H1 (cell line): ENCODE measurements around the gene CDH6. TPM values are rescaled to one million over a fixed set of nuclear protein-coding genes. Genes with fewer than 3 reads are reported as not detected.

Source experiments
- CTCF ChIA-PET: fragments of 300-600 bp; sonication (Branson Sonifier 250); formaldehyde crosslinking; loops from one replicate; lab custom pipeline; 2021; ENCODE audit not compliant: partially characterized antibody; lab: Charles Lee
- POLR2A ChIA-PET: fragments of 300-600 bp; sonication (Branson Sonifier 250); formaldehyde crosslinking; loops from one replicate; lab custom pipeline; 2021; ENCODE audit warnings: inconsistent platforms; ENCODE audit not compliant: partially characterized antibody; lab: Charles Lee
- DNase-seq, 2 experiments: peaks; one replicate each; pipeline versions ENCODE4 v3.0.0 to v3.0.0-alpha.2; 2010 to 2022; ENCODE audit warnings: low spot score in 2 of 2, low read depth in 1 of 2, mixed read lengths in 1 of 2
- FAIRE-seq: peaks from 2 replicates; lab custom pipeline; 2011; peaks lifted over from hg19 to GRCh38; lab: Jason Lieb, UNC
- H2AFZ ChIP-seq: 2 replicates; pipeline ENCODE4 v1.8.1; 2012; ENCODE audit warnings: low read length, inconsistent platforms
- H2AK5ac ChIP-seq: 2 replicates; pipeline ENCODE4 v1.6.1; 2013; ENCODE audit warnings: low read depth, low read length
- H2BK120ac ChIP-seq: replicated peaks from 2 replicates; pipeline ENCODE3; 2013; ENCODE audit warnings: low read depth, low read length, inconsistent platforms
- H2BK12ac ChIP-seq: 2 replicates; pipeline ENCODE4 v1.6.1; 2013; ENCODE audit warnings: low read depth, low read length
- H2BK15ac ChIP-seq: 2 replicates; pipeline ENCODE4 v1.6.1; 2013; ENCODE audit warnings: low read length
- H2BK20ac ChIP-seq: 2 replicates; pipeline ENCODE4 v1.6.1; 2013; ENCODE audit warnings: low read length
- H2BK5ac ChIP-seq: 2 replicates; pipeline ENCODE4 v1.6.1; 2013; ENCODE audit warnings: low read depth, low read length
- H3K14ac ChIP-seq: 2 replicates; pipeline ENCODE4 v1.6.1; 2013; ENCODE audit warnings: inconsistent platforms; ENCODE audit not compliant: insufficient read length
- H3K18ac ChIP-seq: 2 replicates; pipeline ENCODE4 v1.6.1; 2013; ENCODE audit warnings: low read length; ENCODE audit errors: extremely low read depth
- H3K23ac ChIP-seq: 2 replicates; pipeline ENCODE4 v1.6.1; 2013; ENCODE audit warnings: inconsistent platforms; ENCODE audit not compliant: insufficient read length
- H3K23me2 ChIP-seq: 2 replicates; pipeline ENCODE4 v1.6.1; 2013; ENCODE audit warnings: low read depth, low read length
- H3K27ac ChIP-seq: 2 replicates; pipeline ENCODE4 v1.6.1; 2011; ENCODE audit warnings: low read depth, low read length, inconsistent platforms
- H3K27me3 ChIP-seq, 4 experiments: replicated peaks in 1 of 4; 1 replicate in 1 of 4; 2 replicates in 3 of 4; pipeline versions ENCODE4 v1.6.1 to v1.8.1; 2011 to 2013; ENCODE audit warnings: low read length in 3 of 4, mild to moderate bottlenecking in 3 of 4, inconsistent platforms in 2 of 4, mixed read lengths in 2 of 4, moderate library complexity in 1 of 4; ENCODE audit not compliant: control insufficient read depth in 3 of 4, insufficient read depth in 3 of 4; ENCODE audit errors: extremely low read depth in 1 of 4
- H3K36me3 ChIP-seq, 4 experiments: 2 replicates each; pipeline versions ENCODE4 v1.6.1 to v1.8.1; 2011 to 2013; ENCODE audit warnings: mild to moderate bottlenecking in 4 of 4, low read length in 3 of 4, moderate library complexity in 2 of 4, control low read depth in 1 of 4, inconsistent platforms in 1 of 4; ENCODE audit not compliant: insufficient read depth in 4 of 4, control insufficient read depth in 2 of 4
- H3K4ac ChIP-seq: replicated peaks from 2 replicates; pipeline ENCODE3; 2013; ENCODE audit warnings: low read length, low read depth, mixed read lengths, inconsistent platforms; ENCODE audit not compliant: insufficient read length
- H3K4me1 ChIP-seq, 4 experiments: replicated peaks in 1 of 4; 1 replicate in 1 of 4; 2 replicates in 3 of 4; pipeline versions ENCODE4 v1.6.1 to v1.8.1; 2011 to 2013; ENCODE audit warnings: low read length in 3 of 4, inconsistent platforms in 2 of 4, mixed read lengths in 1 of 4; ENCODE audit not compliant: insufficient read depth in 4 of 4, control insufficient read depth in 3 of 4
- H3K4me2 ChIP-seq, 2 experiments: 2 replicates each; pipeline versions ENCODE4 v1.6.1 to v1.8.1; 2011 to 2013; ENCODE audit warnings: low read depth in 2 of 2, low read length in 2 of 2, control low read depth in 1 of 2, inconsistent platforms in 1 of 2, mild to moderate bottlenecking in 1 of 2; ENCODE audit not compliant: insufficient read depth in 1 of 2
- H3K4me3 ChIP-seq, 4 experiments: fragments of 200-600, 300-600 bp in 1 of 4; sonication (generic), shearing (Covaris generic), sonication (Bioruptor Twin) in 1 of 4; 2 replicates each; pipeline versions ENCODE4 v1.5.1 to v1.8.1; 2011 to 2016; ENCODE audit warnings: low read length in 4 of 4, low read depth in 3 of 4, control low read depth in 2 of 4, inconsistent platforms in 2 of 4, mild to moderate bottlenecking in 2 of 4, mixed read lengths in 1 of 4, moderate library complexity in 1 of 4; ENCODE audit not compliant: insufficient read depth in 2 of 4; ENCODE audit errors: extremely low read depth in 1 of 4
- H3K56ac ChIP-seq: replicated peaks from 2 replicates; pipeline ENCODE3; 2013; ENCODE audit warnings: low read depth, mild to moderate bottlenecking, mixed read lengths, low read length, inconsistent platforms; ENCODE audit not compliant: insufficient read length
- H3K79me1 ChIP-seq: 2 replicates; pipeline ENCODE4 v1.6.1; 2013; ENCODE audit warnings: low read depth, low read length, control low read depth
- H3K79me2 ChIP-seq, 2 experiments: 2 replicates each; pipeline versions ENCODE4 v1.6.1 to v1.8.1; 2012 to 2013; ENCODE audit warnings: low read length in 2 of 2, mild to moderate bottlenecking in 2 of 2, inconsistent platforms in 1 of 2; ENCODE audit not compliant: insufficient read depth in 2 of 2, control insufficient read depth in 1 of 2
- H3K9ac ChIP-seq, 4 experiments: replicated peaks in 1 of 4; 1 replicate in 1 of 4; 2 replicates in 3 of 4; pipeline versions ENCODE4 v1.6.1 to v1.8.1; 2011 to 2013; ENCODE audit warnings: low read depth in 3 of 4, low read length in 3 of 4, control low read depth in 2 of 4, mild to moderate bottlenecking in 2 of 4, moderate library complexity in 2 of 4, inconsistent platforms in 1 of 4; ENCODE audit errors: extremely low read depth in 1 of 4
- H3K9me3 ChIP-seq, 2 experiments: 2 replicates each; pipeline versions ENCODE4 v1.6.1 to v1.8.1; 2012 to 2013; ENCODE audit warnings: mild to moderate bottlenecking in 2 of 2, moderate library complexity in 2 of 2, control low read depth in 1 of 2, inconsistent platforms in 1 of 2, low read depth in 1 of 2, low read length in 1 of 2, mixed read lengths in 1 of 2; ENCODE audit not compliant: insufficient read depth in 2 of 2
- H4K20me1 ChIP-seq, 2 experiments: replicated peaks in 1 of 2; 2 replicates each; pipeline versions ENCODE3 to v1.8.1; 2011 to 2013; ENCODE audit warnings: inconsistent platforms in 2 of 2, low read length in 2 of 2, mild to moderate bottlenecking in 1 of 2; ENCODE audit not compliant: insufficient read depth in 2 of 2, control insufficient read depth in 1 of 2
- H4K5ac ChIP-seq: 2 replicates; pipeline ENCODE4 v1.6.1; 2013; ENCODE audit warnings: low read length, low read depth, mixed read lengths, inconsistent platforms; ENCODE audit not compliant: insufficient read length
- H4K8ac ChIP-seq: 2 replicates; pipeline ENCODE4 v1.8.0; 2013; ENCODE audit warnings: mild to moderate bottlenecking, moderate library complexity, low read length, inconsistent platforms; ENCODE audit not compliant: insufficient read depth; ENCODE audit errors: extremely low read depth
- H4K91ac ChIP-seq: replicated peaks from 2 replicates; pipeline ENCODE3; 2013; ENCODE audit warnings: low read length, mixed read lengths, inconsistent platforms; ENCODE audit not compliant: insufficient read length
- ATF2 ChIP-seq: IDR thresholded peaks from 2 replicates; pipeline ENCODE4 v1.6.1; 2012; ENCODE audit warnings: low read length, inconsistent platforms
- CHD1 ChIP-seq: IDR thresholded peaks from 2 replicates; pipeline ENCODE4 v1.6.1; 2012; ENCODE audit warnings: low read depth, low read length, improper control_type of control experiment
- CREB1 ChIP-seq: IDR thresholded peaks from 2 replicates; pipeline ENCODE4 v1.6.1; 2012; ENCODE audit warnings: inconsistent platforms
- FOSL1 ChIP-seq: IDR thresholded peaks from 2 replicates; pipeline ENCODE4 v1.6.1; 2011; ENCODE audit warnings: mild to moderate bottlenecking, low read depth, low read length, moderate library complexity; ENCODE audit not compliant: insufficient read depth
- RBBP5 ChIP-seq: IDR thresholded peaks from 2 replicates; pipeline ENCODE4 v1.7.1; 2012; ENCODE audit warnings: low read depth, mild to moderate bottlenecking, inconsistent platforms, low read length, moderate library complexity, borderline replicate concordance
- SP2 ChIP-seq: IDR thresholded peaks from 2 replicates; pipeline ENCODE4 v1.6.1; 2012; ENCODE audit warnings: mild to moderate bottlenecking, low read length, inconsistent platforms
- TEAD4 ChIP-seq: IDR thresholded peaks from 2 replicates; pipeline ENCODE4 v1.6.1; 2012; ENCODE audit warnings: low read depth, low read length, inconsistent platforms, mixed read lengths
- WGBS, 2 experiments: shearing (Covaris generic) in 1 of 2; methylation state at CpG; one replicate each; pipeline versions ENCODE4 v1.1.6 to v1.1.7; 2013 to 2015; ENCODE audit warnings: low lambda C conversion rate in 2 of 2, mixed read lengths in 2 of 2, inconsistent platforms in 1 of 2, low coverage in 1 of 2, missing lambda C conversion rate in 1 of 2; ENCODE audit not compliant: insufficient replicate concordance in 2 of 2, insufficient coverage in 1 of 2, insufficient read length in 1 of 2; ENCODE audit errors: extremely low coverage in 1 of 2, missing lambda C conversion rate in 1 of 2; 5-methylcytosine and 5-hydroxymethylcytosine counted together
- polyA plus RNA-seq, 7 experiments: library from polyadenylated mRNA; depleted of rRNA in 3 of 7; stranded (reverse) in 5 of 7; unstranded in 2 of 7; fragments of >200 nt in 5 of 7; fragments of 200-250 nt in 2 of 7; gene quantifications; 1 replicate in 5 of 7; 2 replicates in 1 of 7; 4 replicates in 1 of 7; pipeline versions ENCODE4 v1.2.1 to v1.2.3, GENCODE V29; 2011 to 2013; ENCODE audit warnings: missing spikeins in 2 of 7, mixed read lengths in 2 of 7
- total RNA-seq: library from RNA; stranded (reverse); fragmentation: NEBNext Ultra II Directional; extraction: Animal tissue kit (Norgen Biotek cat#: 25700); gene quantifications from 2 replicates; pipeline ENCODE4 v1.2.1, GENCODE V29; 2021

CDH6 gene
- total and polyA plus RNA-seq, 2 of the 8 experiments (the other 6 are each of a cell fraction or from before 2014, with no cell fraction given) = 1.4 to 1.9 TPM

DNA sequence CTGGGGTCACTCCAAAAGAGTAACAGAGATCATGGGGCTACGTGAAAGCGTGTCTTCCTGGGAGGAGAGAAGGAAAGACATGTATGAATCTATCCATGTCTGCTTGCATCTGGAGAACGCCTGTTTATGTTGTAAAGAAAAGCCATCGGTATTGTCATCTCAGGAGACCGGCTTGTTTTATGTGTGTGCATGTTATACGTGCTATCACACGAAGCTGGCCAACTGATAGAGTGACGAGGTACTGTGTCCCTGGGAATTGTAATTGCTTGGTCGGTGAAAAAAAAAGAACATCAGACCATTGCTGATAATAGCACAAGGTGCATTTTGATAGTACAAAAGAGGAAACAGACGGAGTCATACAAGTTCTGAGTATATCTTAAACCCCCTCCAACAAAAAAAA, 370 bp upstream of the CDH6 start:
- H4K91ac ChIP-seq = no peak overlapping the region
- peaks cover 8% of the 10 kb centered on the region; the same call in 1 of the 2 replicates for H3K23me2 ChIP-seq
- H2BK20ac ChIP-seq = 0 out of 2 replicates have a peak overlapping the region, but pooled peaks have one; percentile 55
- 0 out of 2 replicates have a peak overlapping the region, but pooled peaks have one; percentile 25 for H2BK15ac ChIP-seq
- H4K5ac ChIP-seq = no peak overlapping the region
- no peak overlapping the region for H2BK12ac ChIP-seq
- H3K4ac ChIP-seq = no peak overlapping the region
- H3K4me2 ChIP-seq = peak overlapping the region; percentile 94 to 98
- no peaks in the 10 kb centered on the region for H3K79me1 ChIP-seq
- H4K20me1 ChIP-seq = peaks cover 0 to 2% of the 10 kb centered on the region in 2 experiments
- no peak overlapping the region for H3K14ac ChIP-seq
- H2AK5ac ChIP-seq = no peak overlapping the region
- no peak overlapping the region for H3K56ac ChIP-seq
- no peak overlapping the region for H3K27ac ChIP-seq
- H3K36me3 ChIP-seq = no peaks in the 10 kb centered on the region
- no peak overlapping the region for H3K9ac ChIP-seq
- no peak overlapping the region for H3K23ac ChIP-seq
- no peak overlapping the region for H3K18ac ChIP-seq
- POLR2A ChIA-PET = no interaction called here
- H3K4me3 ChIP-seq = peak overlapping the region; percentile 21 to 73 (median 42); a peak in 5 of 8 replicates
- H3K79me2 ChIP-seq = no peaks in the 10 kb centered on the region
- peaks cover 4 to 10% (median 5%) of the 10 kb centered on the region in 4 experiments; a peak in 4 of 7 replicates for H3K4me1 ChIP-seq
- DNase-seq (no peak), FAIRE-seq (no peak)
- no peak for TF ChIP-seq ATF2
- TF ChIP-seq RBBP5 = no peak
- TF ChIP-seq TEAD4 = no peak
- no peak for TF ChIP-seq FOSL1
- TF ChIP-seq CHD1 = no peak
- no peak for TF ChIP-seq CREB1
- no peak for TF ChIP-seq SP2
- H3K27me3 ChIP-seq = peaks cover 20 to 32% (median 28%) of the 10 kb centered on the region in 4 experiments
- no peak overlapping the region for H2AFZ ChIP-seq
- no peak overlapping the region; the same call in 1 of the 2 replicates for H2BK5ac ChIP-seq
- CTCF ChIA-PET = interaction anchor here (1.1 to 2.1 kb wide), 3 partner anchors 18 to 85 kb away, joined by 3 to 5 read pairs (median 3); no protein-coding TSS in a partner anchor
- 41% methylated on average over 10 of the region's 10 CpGs; no CpG with 5 or more reads in 1 of the 2 experiments for WGBS, 2 experiments
- no peak overlapping the region for H2BK120ac ChIP-seq
- no peaks in the 10 kb centered on the region for H3K9me3 ChIP-seq
- H4K8ac ChIP-seq = no peak overlapping the region
